Endothelial cell of umbilical vein (primary cell): ENCODE measurements around the gene TRDMT1. TPM values are rescaled to one million over a fixed set of nuclear protein-coding genes. Genes with fewer than 3 reads are reported as not detected.

Source experiments
- BruUV-seq: library from RNA; stranded (reverse); fragments of 400-500 nt; replicated peaks from 2 replicates; lab custom pipeline; 2021; lab: Mats Ljungman, UMichigan
- CTCF ChIA-PET: fragments of 300-600, 350-600 bp; sonication (Branson Sonifier 250); formaldehyde crosslinking; loops from one replicate; lab custom pipeline; 2021; ENCODE audit warnings: antibody characterized with exemption, inconsistent platforms; lab: Charles Lee
- POLR2A ChIA-PET: fragments of 300-600, 350-600 bp; sonication (Branson Sonifier 250); formaldehyde crosslinking; loops from one replicate; lab custom pipeline; 2021; ENCODE audit warnings: antibody characterized with exemption, inconsistent platforms; lab: Charles Lee
- DNase-seq: peaks from one replicate; pipeline ENCODE4 v3.0.0-alpha.2; 2011; ENCODE audit warnings: low read depth, low spot score
- FAIRE-seq: peaks from 2 replicates; lab custom pipeline; 2011; peaks lifted over from hg19 to GRCh38; lab: Jason Lieb, UNC
- H2AFZ ChIP-seq: 2 replicates; pipeline ENCODE4 v1.6.0; 2012; ENCODE audit warnings: low read depth, low read length, control low read depth, inconsistent platforms
- H3K27ac ChIP-seq: 2 replicates; pipeline ENCODE4 v1.5.1; 2011; ENCODE audit warnings: low read depth, mild to moderate bottlenecking, control low read depth, low read length, moderate library complexity; ENCODE audit not compliant: insufficient read depth
- H3K27me3 ChIP-seq, 2 experiments: 2 replicates each; pipeline versions ENCODE4 v1.6.0 to v1.6.1; 2011; ENCODE audit warnings: low read length in 2 of 2, mixed read lengths in 1 of 2; ENCODE audit not compliant: control insufficient read depth in 2 of 2, insufficient read depth in 2 of 2
- H3K36me3 ChIP-seq, 2 experiments: 2 replicates in 1 of 2; 3 replicates in 1 of 2; pipeline ENCODE4 v1.5.1; 2011; ENCODE audit warnings: low read length in 2 of 2, mild to moderate bottlenecking in 1 of 2, moderate library complexity in 1 of 2; ENCODE audit not compliant: control insufficient read depth in 2 of 2, insufficient read depth in 2 of 2; ENCODE audit errors: extremely low read depth in 1 of 2
- H3K4me1 ChIP-seq: 3 replicates; pipeline ENCODE4 v1.5.1; 2011; ENCODE audit warnings: mild to moderate bottlenecking, low read length; ENCODE audit not compliant: control insufficient read depth, insufficient read depth; ENCODE audit errors: extremely low read depth
- H3K4me2 ChIP-seq: 2 replicates; pipeline ENCODE4 v1.6.1; 2011; ENCODE audit warnings: low read length, control low read depth, mixed read lengths; ENCODE audit not compliant: insufficient read depth
- H3K4me3 ChIP-seq, 3 experiments: fragments of 200-600 bp in 1 of 3; sonication (generic), shearing (Covaris generic) in 1 of 3; replicated peaks in 1 of 3; 2 replicates each; pipeline ENCODE4 v1.5.1; 2011 to 2016; ENCODE audit warnings: control low read depth in 3 of 3, low read length in 3 of 3, mild to moderate bottlenecking in 2 of 3, inconsistent platforms in 1 of 3, low read depth in 1 of 3, moderate library complexity in 1 of 3; ENCODE audit not compliant: insufficient read depth in 1 of 3
- H3K79me2 ChIP-seq: 2 replicates; pipeline ENCODE4 v1.6.0; 2012; ENCODE audit warnings: low read length, inconsistent platforms; ENCODE audit not compliant: control insufficient read depth, insufficient read depth
- H3K9ac ChIP-seq: replicated peaks from 2 replicates; pipeline ENCODE3; 2011; ENCODE audit warnings: low read length, control low read depth; ENCODE audit not compliant: insufficient read depth; ENCODE audit errors: extremely low read depth
- H3K9me1 ChIP-seq: replicated peaks from 3 replicates; pipeline ENCODE4 v1.6.0; 2011; ENCODE audit warnings: mild to moderate bottlenecking, low read length; ENCODE audit not compliant: control insufficient read depth, insufficient read depth; ENCODE audit errors: extremely low read depth
- H3K9me3 ChIP-seq: replicated peaks from 2 replicates; pipeline ENCODE4 v1.5.1; 2012; ENCODE audit warnings: low read length, inconsistent platforms; ENCODE audit not compliant: control insufficient read depth, insufficient read depth
- H4K20me1 ChIP-seq: replicated peaks from 2 replicates; pipeline ENCODE3; 2011; ENCODE audit warnings: mild to moderate bottlenecking, low read length; ENCODE audit not compliant: control insufficient read depth, insufficient read depth; ENCODE audit errors: extremely low read depth
- CTCF ChIP-seq, 2 donors: IDR thresholded peaks; 1 replicate in 1 of 2; 2 replicates in 1 of 2; pipeline ENCODE4 v1.5.1; 2011; ENCODE audit warnings: low read length in 2 of 2, mild to moderate bottlenecking in 2 of 2, moderate library complexity in 2 of 2, control low read depth in 1 of 2, inconsistent platforms in 1 of 2, low read depth in 1 of 2; ENCODE audit not compliant: insufficient read depth in 1 of 2; ENCODE audit errors: extremely low read depth in 1 of 2
- EZH2 ChIP-seq: IDR thresholded peaks from 2 replicates; pipeline ENCODE4 v1.6.1; 2012; ENCODE audit warnings: borderline replicate concordance, low read depth, mild to moderate bottlenecking, moderate library complexity, low read length, inconsistent platforms; ENCODE audit not compliant: severe bottlenecking
- FOS ChIP-seq: IDR thresholded peaks from 2 replicates; pipeline ENCODE4 v1.6.1; 2011; ENCODE audit warnings: mild to moderate bottlenecking, low read length, moderate library complexity, borderline replicate concordance; ENCODE audit not compliant: insufficient read depth
- GATA2 ChIP-seq: IDR thresholded peaks from 2 replicates; pipeline ENCODE4 v1.7.0; 2011; ENCODE audit warnings: low read depth, mild to moderate bottlenecking, moderate library complexity, mixed read lengths, low read length; ENCODE audit not compliant: insufficient read length, insufficient read depth
- JUN ChIP-seq: IDR thresholded peaks from 2 replicates; pipeline ENCODE4 v1.6.1; 2011; ENCODE audit warnings: borderline replicate concordance, low read depth; ENCODE audit not compliant: insufficient read length, insufficient read depth
- MAX ChIP-seq: IDR thresholded peaks from 2 replicates; pipeline ENCODE4 v1.6.1; 2011; ENCODE audit not compliant: insufficient read depth, insufficient read length
- MYC ChIP-seq: IDR thresholded peaks from one replicate; pipeline ENCODE4 v1.6.1; 2011; ENCODE audit warnings: mild to moderate bottlenecking, low read depth, low read length
- POLR2A ChIP-seq: IDR thresholded peaks from 2 replicates; pipeline ENCODE4 v1.6.1; 2012; ENCODE audit warnings: low read depth, mild to moderate bottlenecking, control low read depth, low read length
- POLR2AphosphoS5 ChIP-seq: IDR thresholded peaks from 2 replicates; pipeline ENCODE4 v1.6.1; 2012; ENCODE audit warnings: low read depth, mild to moderate bottlenecking, control low read depth, low read length, moderate library complexity; ENCODE audit not compliant: insufficient read depth
- dilution Hi-C: fragments of 300-500 bp; cut with MboI; formaldehyde crosslinking; loops from one replicate; pipeline ENCODE4 v1.15.0; 2019; ENCODE audit warnings: low sequenced_read_pairs; ENCODE audit not compliant: extremely low pct_ligation_motif_present
- intact Hi-C: fragments of 100-400 bp; cut with micrococcal nuclease; formaldehyde crosslinking; loops from one replicate; pipeline ENCODE4 v1.10.0; 2022
- polyA plus RNA-seq, 4 experiments: library from polyadenylated mRNA; depleted of rRNA in 3 of 4; stranded (reverse) in 3 of 4; unstranded in 1 of 4; fragments of >200 nt; gene quantifications; 2 replicates each; pipeline versions ENCODE4 v1.2.1 to v1.2.3, GENCODE V29; 2011 to 2012; ENCODE audit warnings: missing spikeins in 1 of 4
- total RNA-seq: library from RNA; stranded (reverse); gene quantifications from 2 replicates; pipeline ENCODE4 v1.2.3, GENCODE V29; 2021

TRDMT1 gene
- total and polyA plus RNA-seq, 2 donors (not counting 3 experiments of a cell fraction or from before 2014, with no cell fraction given) = 10.0 to 12.3 TPM

- ChIA-PET POLR2A (interaction anchor here (1.0 kb wide), 1 partner anchor 33 kb away, joined by 3 read pairs; no protein-coding TSS in a partner anchor), CTCF (no interaction called here)
- Histone ChIP-seq H3K79me2 (peaks cover 16% of the 10 kb centered on the region), H3K9ac (no peak overlapping the region), H3K36me3 (no peaks in the 10 kb centered on the region), H3K4me1 (peaks cover 21% of the 10 kb centered on the region), H3K9me3 (no peaks in the 10 kb centered on the region), H4K20me1 (no peaks in the 10 kb centered on the region), H3K9me1 (no peaks in the 10 kb centered on the region), H3K4me2 (no peak overlapping the region), H3K27me3 (no peaks in the 10 kb centered on the region), H2AFZ (no peak overlapping the region), H3K4me3 (no peak overlapping the region), H3K27ac (no peak overlapping the region)
- no TSS peak for BruUV-seq
- no peak for TF ChIP-seq GATA2
- no peak for TF ChIP-seq POLR2A
- no peak for TF ChIP-seq JUN
- TF ChIP-seq EZH2 = no peak
- TF ChIP-seq MYC = no peak
- TF ChIP-seq MAX = no peak
- TF ChIP-seq POLR2AphosphoS5 = no peak
- no peak for TF ChIP-seq FOS
- dilution Hi-C loops (no loop called here), intact Hi-C loops (no loop called here)
- no peak for FAIRE-seq
- no peak for DNase-seq
These were observed 4.9 kb downstream of the TRDMT1 start for GRCh38 chr10:17196573-17196972.

- no TSS peak for BruUV-seq
- peaks cover 21% of the 10 kb centered on the region for H3K4me1 ChIP-seq
- no peak overlapping the region for H3K27ac ChIP-seq
- DNase-seq (no peak), FAIRE-seq (no peak)
- dilution Hi-C loops = no loop called here
- H3K4me2 ChIP-seq = no peak overlapping the region
- H4K20me1 ChIP-seq = no peaks in the 10 kb centered on the region
- H3K4me3 ChIP-seq = no peak overlapping the region
- CTCF ChIA-PET = no interaction called here
- peaks cover 16% of the 10 kb centered on the region for H3K79me2 ChIP-seq
- H3K36me3 ChIP-seq = no peaks in the 10 kb centered on the region
- intact Hi-C loops = no loop called here
- H3K9ac ChIP-seq = no peak overlapping the region
- no peaks in the 10 kb centered on the region for H3K27me3 ChIP-seq
- POLR2A ChIA-PET = interaction anchor here (1.0 kb wide), 1 partner anchor 34 kb away, joined by 3 read pairs; no protein-coding TSS in a partner anchor
- no peak overlapping the region for H2AFZ ChIP-seq
- no peak for TF ChIP-seq JUN
- no peak for TF ChIP-seq EZH2
- TF ChIP-seq POLR2AphosphoS5 = no peak
- TF ChIP-seq POLR2A = no peak
- TF ChIP-seq MAX = no peak
- TF ChIP-seq MYC = no peak
- no peak for TF ChIP-seq GATA2
- no peak for TF ChIP-seq CTCF (IDR thresholded peaks at IDR 0.05; ENCODE audit: extremely low read depth in 1 of 2, insufficient read depth in 1 of 2, low read depth in 1 of 2, low read length in 2 of 2)
- no peak for TF ChIP-seq FOS
- no peaks in the 10 kb centered on the region for H3K9me3 ChIP-seq
- no peaks in the 10 kb centered on the region for H3K9me1 ChIP-seq
These were observed 5.4 kb downstream of the TRDMT1 start for GRCh38 chr10:17196045-17196444.
